H1 (cell line): ENCODE measurements around the gene ARV1. TPM values are rescaled to one million over a fixed set of nuclear protein-coding genes. Genes with fewer than 3 reads are reported as not detected.

Source experiments
- FOSL1 ChIP-seq: IDR thresholded peaks from 2 replicates; pipeline ENCODE4 v1.6.1; 2011; ENCODE audit warnings: mild to moderate bottlenecking, low read depth, low read length, moderate library complexity; ENCODE audit not compliant: insufficient read depth
- JUN ChIP-seq: IDR thresholded peaks from 2 replicates; pipeline ENCODE4 v1.6.1; 2011; ENCODE audit warnings: low read depth, mild to moderate bottlenecking, improper control_type of control experiment, low read length
- MAFK ChIP-seq: IDR thresholded peaks from 2 replicates; pipeline ENCODE4 v1.6.1; 2012; ENCODE audit warnings: low read depth, mild to moderate bottlenecking, improper control_type of control experiment, low read length
- POU5F1 ChIP-seq: IDR thresholded peaks from 2 replicates; pipeline ENCODE4 v1.6.1; 2011; ENCODE audit warnings: low read depth, mild to moderate bottlenecking, low read length, moderate library complexity
- RFX5 ChIP-seq: IDR thresholded peaks from 2 replicates; pipeline ENCODE4 v1.6.1; 2011; ENCODE audit warnings: low read depth, low read length, improper control_type of control experiment, borderline replicate concordance
- polyA plus RNA-seq, 7 experiments: library from polyadenylated mRNA; depleted of rRNA in 3 of 7; stranded (reverse) in 5 of 7; unstranded in 2 of 7; fragments of >200 nt in 5 of 7; fragments of 200-250 nt in 2 of 7; gene quantifications; 1 replicate in 5 of 7; 2 replicates in 1 of 7; 4 replicates in 1 of 7; pipeline versions ENCODE4 v1.2.1 to v1.2.3, GENCODE V29; 2011 to 2013; ENCODE audit warnings: missing spikeins in 2 of 7, mixed read lengths in 2 of 7
- total RNA-seq: library from RNA; stranded (reverse); fragmentation: NEBNext Ultra II Directional; extraction: Animal tissue kit (Norgen Biotek cat#: 25700); gene quantifications from 2 replicates; pipeline ENCODE4 v1.2.1, GENCODE V29; 2021
- TF ChIP-seq, protein P1 (sequence below): IDR thresholded peaks from 2 replicates; pipeline ENCODE4 v1.6.1; 2011; ENCODE audit warnings: low read depth, mild to moderate bottlenecking, low read length; ENCODE audit not compliant: insufficient read depth
- TF ChIP-seq, protein P2 (sequence below): IDR thresholded peaks from 2 replicates; pipeline ENCODE4 v1.6.1; 2012; ENCODE audit warnings: inconsistent platforms

Gene ARV1
- total and polyA plus RNA-seq, 2 of the 8 experiments (the other 6 are each of a cell fraction or from before 2014, with no cell fraction given): 13.1 to 13.4 TPM

DNA sequence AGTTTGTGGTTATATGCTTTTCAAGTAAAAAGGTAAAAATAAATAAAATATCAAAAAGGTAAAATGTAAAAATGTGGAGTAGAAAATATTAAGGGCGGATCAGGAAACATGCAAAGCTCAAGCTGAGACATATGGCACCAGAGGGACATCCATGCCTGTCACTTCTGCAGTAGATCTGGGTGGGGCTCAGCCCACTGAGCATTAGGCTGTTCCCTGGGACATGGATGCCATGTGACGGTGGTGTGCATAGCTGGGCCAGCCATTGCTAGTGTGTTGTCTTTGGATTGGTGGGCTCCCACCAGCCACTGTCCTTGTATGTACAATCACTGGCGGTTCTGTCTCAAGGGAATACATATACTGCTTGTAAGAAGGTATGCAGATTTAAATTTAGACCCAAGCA lies 3.3 kb upstream of the ARV1 start (continued):
- TF ChIP-seq JUN (no peak), FOSL1 (no peak), RFX5 (no peak), MAFK (no peak), POU5F1 (no peak)
- TF ChIP-seq, protein P1, sequence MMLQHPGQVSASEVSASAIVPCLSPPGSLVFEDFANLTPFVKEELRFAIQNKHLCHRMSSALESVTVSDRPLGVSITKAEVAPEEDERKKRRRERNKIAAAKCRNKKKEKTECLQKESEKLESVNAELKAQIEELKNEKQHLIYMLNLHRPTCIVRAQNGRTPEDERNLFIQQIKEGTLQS: no peak
- TF ChIP-seq, protein P2, sequence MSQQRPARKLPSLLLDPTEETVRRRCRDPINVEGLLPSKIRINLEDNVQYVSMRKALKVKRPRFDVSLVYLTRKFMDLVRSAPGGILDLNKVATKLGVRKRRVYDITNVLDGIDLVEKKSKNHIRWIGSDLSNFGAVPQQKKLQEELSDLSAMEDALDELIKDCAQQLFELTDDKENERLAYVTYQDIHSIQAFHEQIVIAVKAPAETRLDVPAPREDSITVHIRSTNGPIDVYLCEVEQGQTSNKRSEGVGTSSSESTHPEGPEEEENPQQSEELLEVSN: no peak
